ENCODE data around the gene CMSS1. TPM values are rescaled to one million over a fixed set of nuclear protein-coding genes. Genes with fewer than 3 reads are reported as not detected.

Gene CMSS1
- total RNA-seq, 1 experiment from 2014 or later: 55.8 TPM

DNA sequence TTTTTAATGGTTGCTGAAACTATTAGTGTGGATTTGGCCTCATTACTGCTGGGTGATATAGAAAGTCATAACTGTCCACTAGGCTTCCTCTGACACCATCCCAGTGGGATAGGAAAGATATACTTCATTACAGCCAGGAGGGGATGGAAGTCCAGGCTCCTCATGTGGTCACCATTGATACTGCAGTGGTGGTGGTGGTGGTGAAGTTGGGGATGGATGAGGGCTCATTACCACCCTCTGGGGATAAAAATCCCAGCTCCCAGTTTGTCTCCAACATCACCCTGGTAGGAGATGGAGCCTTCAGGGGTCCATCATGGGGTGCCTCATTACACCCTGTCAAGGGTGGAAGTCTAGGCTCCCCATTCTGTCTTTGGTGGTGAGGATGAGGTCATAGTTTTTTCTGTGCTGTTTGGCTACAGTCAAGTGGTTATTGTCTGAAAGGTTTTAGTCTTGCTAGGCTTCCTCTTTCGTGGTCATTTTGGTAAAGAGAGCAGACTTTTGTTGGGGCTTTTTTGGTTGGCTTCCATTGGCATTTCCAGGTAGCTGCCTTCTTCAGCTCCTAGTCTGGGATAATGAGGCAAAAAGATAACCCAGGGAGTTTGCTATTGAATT is 326.7 kb downstream of the CMSS1 start:
- Mint-ChIP-seq H3K9me3 (ENCODE audit: low read depth, unreplicated experiment) (peaks cover 2% of the 10 kb centered on the region), H3K4me3 (ENCODE audit: low read depth, unreplicated experiment) (no peak overlapping the region), H3K4me1 (ENCODE audit: low read depth, unreplicated experiment) (peaks cover 8% of the 10 kb centered on the region), H3K36me3 (ENCODE audit: insufficient read depth, unreplicated experiment) (no peaks in the 10 kb centered on the region), H3K27ac (ENCODE audit: unreplicated experiment) (no peak overlapping the region), H3K27me3 (ENCODE audit: unreplicated experiment) (no peaks in the 10 kb centered on the region)
- CTCF ChIA-PET: interaction anchor here (0.6 kb wide), 1 partner anchor 12 kb away, joined by 3 read pairs; no protein-coding TSS in a partner anchor
- DNase-seq: no peak
- intact Hi-C loops (cut with micrococcal nuclease; ENCODE audit: unreplicated experiment): no loop called here
- no peak for TF ChIP-seq CTCF (IDR thresholded peaks at IDR 0.05; ENCODE audit: unreplicated experiment)
- BruUV-seq (replicated peaks): no TSS peak

- Mint-ChIP-seq H3K27me3 (ENCODE audit: unreplicated experiment) (no peaks in the 10 kb centered on the region), H3K36me3 (ENCODE audit: insufficient read depth, unreplicated experiment) (no peaks in the 10 kb centered on the region), H3K9me3 (ENCODE audit: low read depth, unreplicated experiment) (peaks cover 3% of the 10 kb centered on the region), H3K4me3 (ENCODE audit: low read depth, unreplicated experiment) (no peak overlapping the region), H3K4me1 (ENCODE audit: low read depth, unreplicated experiment) (peaks cover 8% of the 10 kb centered on the region), H3K27ac (ENCODE audit: unreplicated experiment) (no peak overlapping the region)
- CTCF ChIA-PET: interaction anchor here (0.5 kb wide), 1 partner anchor 1610 kb away, joined by 10 read pairs; no protein-coding TSS in a partner anchor
- peak; percentile 1 for DNase-seq
- no peak for TF ChIP-seq CTCF (IDR thresholded peaks at IDR 0.05; ENCODE audit: unreplicated experiment)
- intact Hi-C loops (cut with micrococcal nuclease; ENCODE audit: unreplicated experiment): no loop called here
- no TSS peak for BruUV-seq (replicated peaks)
Measured at GRCh38 chr3:100149130-100149529, 331.5 kb downstream of the CMSS1 start.

DNA sequence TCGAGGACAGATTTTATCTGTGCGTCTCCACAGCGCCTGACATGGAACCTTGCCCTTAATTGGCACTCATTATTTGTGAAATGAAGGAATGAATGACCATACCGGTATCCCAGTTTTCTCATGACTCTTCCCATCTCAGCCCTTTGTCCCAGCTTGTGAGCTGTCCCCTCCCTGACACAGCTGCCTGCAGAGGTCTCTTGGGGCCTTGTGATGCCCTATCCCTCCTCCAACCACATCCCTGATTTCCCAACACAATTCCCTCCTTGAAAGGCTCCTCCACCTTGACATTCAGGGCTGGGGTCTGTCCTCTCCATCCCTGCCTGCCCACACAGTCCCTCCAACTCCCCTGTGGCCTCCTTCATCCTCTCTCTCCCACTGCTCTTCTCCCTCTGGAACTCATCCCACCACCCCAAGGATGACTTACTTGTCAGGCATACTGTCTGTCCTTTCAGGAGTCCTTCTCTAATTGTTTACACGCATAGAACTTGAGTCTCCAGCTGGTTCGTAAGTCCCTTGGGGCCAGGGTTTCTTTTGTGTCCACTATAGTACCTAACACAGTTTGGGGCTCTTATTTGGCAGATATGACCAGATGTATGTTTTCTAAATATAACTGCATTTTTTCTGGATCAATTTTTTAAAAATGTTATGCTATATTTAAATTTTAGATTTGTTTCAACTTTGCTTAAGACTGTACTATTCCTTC is 332.2 kb downstream of the CMSS1 start:
- H3K27ac Mint-ChIP-seq (ENCODE audit: unreplicated experiment): no peak overlapping the region
- no peaks in the 10 kb centered on the region for H3K36me3 Mint-ChIP-seq (ENCODE audit: insufficient read depth, unreplicated experiment)
- H3K27me3 Mint-ChIP-seq (ENCODE audit: unreplicated experiment): no peaks in the 10 kb centered on the region
- BruUV-seq (replicated peaks): no TSS peak
- no peak overlapping the region for H3K4me3 Mint-ChIP-seq (ENCODE audit: low read depth, unreplicated experiment)
- CTCF ChIA-PET: interaction anchor here (0.5 kb wide), 1 partner anchor 1610 kb away, joined by 10 read pairs; no protein-coding TSS in a partner anchor
- no peak for DNase-seq
- peaks cover 3% of the 10 kb centered on the region for H3K9me3 Mint-ChIP-seq (ENCODE audit: low read depth, unreplicated experiment)
- peaks cover 8% of the 10 kb centered on the region for H3K4me1 Mint-ChIP-seq (ENCODE audit: low read depth, unreplicated experiment)
- no peak for TF ChIP-seq CTCF (IDR thresholded peaks at IDR 0.05; ENCODE audit: unreplicated experiment)
- intact Hi-C loops (cut with micrococcal nuclease; ENCODE audit: unreplicated experiment): no loop called here

DNA sequence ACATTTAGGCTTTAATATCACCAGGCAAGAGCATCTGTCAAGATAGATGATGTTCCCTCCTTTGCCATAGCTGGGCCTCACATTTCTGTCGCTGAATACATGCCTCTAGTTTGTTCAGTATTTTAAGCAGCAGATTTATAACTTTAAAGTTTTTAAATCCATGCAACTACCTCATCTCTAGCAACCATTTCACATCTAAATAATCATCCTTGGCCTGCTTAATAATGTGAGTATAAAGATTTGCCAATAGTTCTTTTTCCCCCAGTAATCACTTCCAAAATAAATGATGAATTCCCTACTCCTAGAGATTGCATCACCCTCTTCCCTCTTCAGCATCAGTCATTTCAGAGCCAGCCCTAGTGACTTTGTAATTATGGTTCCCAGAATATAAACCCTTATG is 332.8 kb downstream of the CMSS1 start:
- Mint-ChIP-seq H3K36me3 (ENCODE audit: insufficient read depth, unreplicated experiment) (no peaks in the 10 kb centered on the region), H3K27me3 (ENCODE audit: unreplicated experiment) (no peaks in the 10 kb centered on the region), H3K4me3 (ENCODE audit: low read depth, unreplicated experiment) (no peak overlapping the region), H3K27ac (ENCODE audit: unreplicated experiment) (no peak overlapping the region), H3K9me3 (ENCODE audit: low read depth, unreplicated experiment) (peaks cover 9% of the 10 kb centered on the region), H3K4me1 (ENCODE audit: low read depth, unreplicated experiment) (peaks cover 8% of the 10 kb centered on the region)
- BruUV-seq (replicated peaks): no TSS peak
- no peak for DNase-seq
- intact Hi-C loops (cut with micrococcal nuclease; ENCODE audit: unreplicated experiment): no loop called here
- no peak for TF ChIP-seq CTCF (IDR thresholded peaks at IDR 0.05; ENCODE audit: unreplicated experiment)
- CTCF ChIA-PET: no interaction called here

Data from Calu3 (cell line).